IPS DF 6.9 (cell line): ENCODE data around the gene HAVCR1.
"Not testable (repeated sequence)": the region's sequence is repeated elsewhere in the genome, so short reads cannot be mapped to it uniquely, and the experiment has no call there.

Experiments
- DNase-seq: peaks from one replicate; pipeline ENCODE4 v3.0.0-alpha.2; 2013; ENCODE audit warnings: low read depth, low spot score
- H3K27ac ChIP-seq: one replicate; pipeline ENCODE4 v1.5.1; 2013; ENCODE audit warnings: low read length, control low read depth
- H3K27me3 ChIP-seq: 2 replicates; pipeline ENCODE4 v1.6.1; 2013; ENCODE audit warnings: mild to moderate bottlenecking, low read length; ENCODE audit not compliant: control insufficient read depth, insufficient read depth
- H3K36me3 ChIP-seq: 2 replicates; pipeline ENCODE4 v1.6.1; 2013; ENCODE audit warnings: low read length; ENCODE audit not compliant: control insufficient read depth, insufficient read depth
- H3K4me1 ChIP-seq: 2 replicates; pipeline ENCODE4 v1.6.1; 2013; ENCODE audit warnings: low read length; ENCODE audit not compliant: control insufficient read depth, insufficient read depth
- H3K4me3 ChIP-seq: 2 replicates; pipeline ENCODE4 v1.5.1; 2013; ENCODE audit warnings: mild to moderate bottlenecking, low read length
- H3K9me3 ChIP-seq: 2 replicates; pipeline ENCODE4 v1.6.1; 2013; ENCODE audit warnings: low read length, inconsistent platforms; ENCODE audit not compliant: control insufficient read depth, insufficient read depth
- WGBS: extraction: QIAGEN DNeasy Blood & Tissue Kit; methylation state at CpG from one replicate; pipeline ENCODE4 v1.1.7; 2013; ENCODE audit warnings: mixed read lengths, missing lambda C conversion rate; ENCODE audit not compliant: insufficient read length, insufficient coverage; 5-methylcytosine and 5-hydroxymethylcytosine counted together

HAVCR1 gene

DNA sequence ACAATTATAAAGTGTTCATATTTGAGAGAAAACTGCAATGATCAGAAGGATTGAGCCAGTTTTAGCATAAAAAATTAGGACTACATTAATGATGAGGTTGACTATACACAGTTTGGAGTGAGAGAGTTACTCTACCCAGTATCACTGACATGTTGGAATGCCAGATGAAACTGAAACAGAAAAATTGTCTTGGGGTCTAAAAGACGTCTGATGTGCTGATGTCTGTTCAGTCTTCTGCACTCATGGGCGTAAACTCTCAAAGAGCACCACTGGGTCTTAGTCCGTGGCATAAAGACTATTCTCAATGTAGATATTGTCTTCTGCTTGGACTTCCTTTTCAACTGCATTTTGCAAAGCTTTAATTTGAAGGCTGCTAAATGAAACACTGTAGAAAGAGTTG, 29.5 kb downstream of the HAVCR1 start:
- Histone ChIP-seq H3K9me3 (no peaks in the 10 kb centered on the region), H3K36me3 (no peaks in the 10 kb centered on the region), H3K4me3 (no peak overlapping the region), H3K4me1 (no peaks in the 10 kb centered on the region), H3K27ac (no peak overlapping the region), H3K27me3 (no peaks in the 10 kb centered on the region)
- DNase-seq, result no peak
- no CpG with 5 or more reads among the region's 3 CpGs for WGBS

DNA sequence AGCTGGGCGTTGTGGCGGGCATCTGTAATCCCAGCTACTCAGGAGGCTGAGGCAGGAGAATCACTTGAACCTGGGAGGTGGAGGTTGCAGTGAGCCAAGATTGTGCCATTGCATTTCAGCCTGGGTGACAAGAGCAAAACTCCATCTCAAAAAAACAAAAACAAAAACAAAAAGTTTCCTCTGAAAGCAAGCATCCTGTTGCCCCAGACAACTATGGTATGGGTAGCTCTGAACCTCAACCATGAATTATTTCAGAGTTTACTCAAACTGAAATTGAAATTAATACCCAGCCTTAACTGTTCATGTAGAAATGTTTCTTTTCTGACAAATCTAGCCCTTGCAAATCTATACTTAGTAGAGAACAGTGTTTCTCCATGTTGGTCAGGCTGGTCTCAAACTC, 31.3 kb downstream of the HAVCR1 start:
- DNase-seq, H3K9me3 ChIP-seq, H3K27ac ChIP-seq, H3K4me1 ChIP-seq, H3K36me3 ChIP-seq, H3K4me3 ChIP-seq, H3K27me3 ChIP-seq: not testable (repeated sequence)
- no CpG with 5 or more reads among the region's 2 CpGs for WGBS

DNA sequence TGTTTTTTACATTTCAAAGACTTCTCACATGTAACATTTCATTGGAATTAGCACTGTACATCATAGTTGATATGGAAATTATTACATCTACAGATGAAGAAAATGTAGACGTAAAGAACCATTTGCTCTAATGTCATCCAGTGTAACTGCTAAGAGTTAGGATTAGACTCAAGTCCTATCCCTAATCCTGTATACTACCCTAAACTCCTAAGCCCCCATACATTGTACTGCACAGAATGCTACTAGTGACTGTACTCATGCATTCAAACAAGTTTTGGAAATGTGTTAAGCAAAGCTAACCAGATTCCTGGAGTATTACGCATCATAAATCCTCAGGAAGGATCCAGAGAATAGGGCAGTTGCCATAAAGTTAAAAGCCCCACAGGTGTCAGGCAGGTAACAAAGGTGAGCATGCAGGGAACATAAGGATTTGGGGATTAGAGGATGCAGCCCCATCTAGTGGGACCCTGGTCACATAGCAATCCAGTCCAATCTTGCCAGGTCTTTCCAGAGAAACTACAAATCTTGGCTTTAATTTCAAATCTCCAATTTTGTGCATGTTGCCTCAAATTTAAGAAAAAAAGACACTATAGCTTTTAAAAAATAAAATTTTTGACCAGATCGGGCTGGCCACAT, 32.0 kb downstream of the HAVCR1 start:
- no peaks in the 10 kb centered on the region for H3K4me1 ChIP-seq
- H3K9me3 ChIP-seq, result no peaks in the 10 kb centered on the region
- H3K27ac ChIP-seq, result no peak overlapping the region
- no peaks in the 10 kb centered on the region for H3K36me3 ChIP-seq
- no peak overlapping the region for H3K4me3 ChIP-seq
- no peaks in the 10 kb centered on the region for H3K27me3 ChIP-seq
- WGBS, result no CpG with 5 or more reads among the region's 3 CpGs
- DNase-seq, result peak; percentile 78

DNA sequence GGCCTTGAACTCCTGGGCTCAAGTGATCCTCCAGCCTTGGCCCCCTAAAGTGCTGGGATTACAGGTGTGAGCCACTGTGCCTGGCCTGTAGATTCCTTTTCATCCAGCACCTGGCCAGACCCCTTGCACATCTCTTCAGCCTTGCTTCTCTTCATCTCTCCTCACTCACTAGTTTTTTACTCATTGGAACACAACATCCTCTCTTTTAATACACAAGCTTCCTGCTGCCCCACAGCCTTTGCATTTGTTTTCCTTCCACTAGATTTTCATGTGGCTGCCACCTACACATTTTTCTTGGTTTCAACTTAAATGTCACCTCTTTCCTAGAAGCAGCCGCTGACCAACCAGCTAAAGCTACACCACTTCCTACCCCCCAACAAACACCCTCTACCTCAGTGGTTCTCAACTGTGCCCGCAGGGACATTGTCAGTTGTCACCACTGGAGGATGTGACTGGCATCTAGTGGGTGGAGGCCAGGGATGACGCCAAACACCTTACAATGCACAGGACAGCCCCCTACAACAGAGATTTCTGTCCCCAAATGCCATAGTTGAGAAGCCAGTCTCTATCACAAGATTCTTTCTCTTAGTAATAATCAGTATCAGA, 33.7 kb downstream of the HAVCR1 start:
- no peaks in the 10 kb centered on the region for H3K9me3 ChIP-seq

DNA sequence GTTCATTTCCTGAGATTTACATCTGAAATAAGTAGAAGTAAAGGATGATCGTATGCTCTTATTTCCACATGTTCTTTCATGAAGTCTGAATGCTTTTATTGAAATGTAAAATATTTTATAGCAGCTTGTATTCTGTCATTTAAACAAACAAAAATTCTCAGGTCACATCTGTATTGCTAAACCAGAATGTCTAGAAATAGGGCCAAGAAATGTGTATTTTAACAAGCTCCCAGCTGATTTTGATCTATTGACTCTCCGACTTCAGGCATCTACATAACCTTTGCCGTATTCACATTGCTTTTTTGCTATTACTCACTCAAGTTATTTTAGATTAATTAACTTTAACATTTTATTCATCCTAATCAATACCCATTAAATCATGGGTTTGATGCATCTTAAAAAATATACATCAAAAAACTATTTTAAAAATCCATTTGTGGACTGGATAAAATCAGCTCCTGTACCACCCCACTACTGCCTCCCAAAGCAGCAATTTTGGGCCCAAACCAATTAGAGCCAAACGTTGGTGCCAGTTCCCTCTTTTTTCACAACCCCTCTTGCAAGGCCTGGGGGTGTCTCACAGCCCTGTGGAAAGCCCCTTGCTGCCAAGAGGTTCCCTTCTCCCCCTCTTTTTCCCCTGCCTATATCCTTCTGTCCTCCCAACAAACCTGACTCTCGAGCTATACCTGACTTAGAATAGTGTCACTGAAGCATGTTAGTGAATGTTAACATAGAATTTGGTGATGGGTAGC, 34.5 kb downstream of the HAVCR1 start:
- Histone ChIP-seq H3K4me3 (no peak overlapping the region), H3K36me3 (no peaks in the 10 kb centered on the region)
- WGBS, result 100% methylated on average over 1 of the region's 5 CpGs

More for the DNA sequence above, 33.7 kb downstream of the HAVCR1 start:
- no peak for DNase-seq
- H3K4me1 ChIP-seq, result no peaks in the 10 kb centered on the region
- no peaks in the 10 kb centered on the region for H3K27me3 ChIP-seq
- no peaks in the 10 kb centered on the region for H3K36me3 ChIP-seq
- no peak overlapping the region for H3K4me3 ChIP-seq
- H3K27ac ChIP-seq, result no peak overlapping the region
- no CpG with 5 or more reads among the region's 3 CpGs for WGBS

DNA sequence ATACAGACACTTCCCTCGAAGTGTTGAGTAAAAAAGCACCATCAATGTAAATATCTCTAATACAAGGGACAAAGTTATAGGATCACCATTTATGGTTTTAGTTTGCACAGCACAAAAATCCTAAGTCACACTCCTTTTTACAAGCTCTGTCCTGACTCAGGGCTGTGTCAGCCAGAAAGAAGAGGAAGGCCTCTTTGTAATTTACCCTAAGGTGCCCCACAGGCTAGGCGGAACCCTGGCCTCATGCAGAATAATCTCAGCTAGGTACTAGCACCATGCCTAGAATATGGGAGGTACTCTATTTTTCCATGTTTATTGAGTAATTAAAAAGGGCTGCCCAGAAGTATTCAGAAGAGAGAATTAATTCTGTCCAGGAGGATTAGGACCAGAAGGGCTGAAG, 36.9 kb downstream of the HAVCR1 start:
- Histone ChIP-seq H3K27me3 (no peaks in the 10 kb centered on the region), H3K27ac (no peak overlapping the region), H3K4me3 (no peak overlapping the region), H3K4me1 (no peaks in the 10 kb centered on the region), H3K36me3 (no peaks in the 10 kb centered on the region), H3K9me3 (no peaks in the 10 kb centered on the region)
- WGBS, result no CpG with 5 or more reads among the region's 2 CpGs
- no peak for DNase-seq

More for the DNA sequence above, 34.5 kb downstream of the HAVCR1 start:
- no peaks in the 10 kb centered on the region for H3K9me3 ChIP-seq
- no peak overlapping the region for H3K27ac ChIP-seq
- DNase-seq, result no peak
- no peaks in the 10 kb centered on the region for H3K4me1 ChIP-seq
- no peaks in the 10 kb centered on the region for H3K27me3 ChIP-seq

DNA sequence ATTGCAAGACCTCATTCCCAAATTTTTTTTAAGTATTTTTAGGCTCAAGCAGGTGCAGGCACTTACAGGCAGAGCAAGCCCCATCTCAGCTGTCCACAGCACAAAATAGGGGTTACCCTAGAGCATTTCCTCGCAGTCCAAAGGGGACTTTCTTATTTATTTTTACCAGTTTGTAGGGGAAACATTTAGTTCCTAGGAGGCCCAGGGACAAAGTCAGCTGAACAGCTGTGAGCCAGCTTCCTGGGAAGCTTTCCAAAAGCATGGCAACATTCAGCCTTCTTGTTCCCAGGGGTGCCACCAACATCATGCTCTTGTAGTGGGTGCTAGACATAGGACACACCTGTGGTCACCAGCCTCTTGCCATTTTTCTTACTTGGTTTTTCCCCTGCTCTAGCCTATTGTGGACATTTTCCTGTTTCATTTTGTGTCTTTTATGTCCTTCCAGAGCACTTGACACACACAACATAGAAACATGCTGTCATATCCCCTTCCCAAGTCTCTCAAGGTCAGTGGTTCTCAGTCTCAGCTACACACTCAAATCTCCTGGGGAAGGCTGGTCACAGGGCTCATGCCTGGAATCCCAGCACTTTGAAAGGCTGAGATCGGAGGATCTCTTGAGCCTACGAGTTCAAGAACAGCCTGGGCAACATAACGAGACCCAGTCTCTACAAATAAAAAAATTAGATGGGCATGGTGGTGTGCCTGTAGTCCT, 38.2 kb downstream of the HAVCR1 start:
- Histone ChIP-seq H3K4me3 (no peak overlapping the region), H3K27me3 (no peaks in the 10 kb centered on the region), H3K36me3 (no peaks in the 10 kb centered on the region), H3K27ac (no peak overlapping the region), H3K4me1 (no peaks in the 10 kb centered on the region), H3K9me3 (no peaks in the 10 kb centered on the region)
- DNase-seq, result no peak
- WGBS, result no CpG with 5 or more reads among the region's 4 CpGs

DNA sequence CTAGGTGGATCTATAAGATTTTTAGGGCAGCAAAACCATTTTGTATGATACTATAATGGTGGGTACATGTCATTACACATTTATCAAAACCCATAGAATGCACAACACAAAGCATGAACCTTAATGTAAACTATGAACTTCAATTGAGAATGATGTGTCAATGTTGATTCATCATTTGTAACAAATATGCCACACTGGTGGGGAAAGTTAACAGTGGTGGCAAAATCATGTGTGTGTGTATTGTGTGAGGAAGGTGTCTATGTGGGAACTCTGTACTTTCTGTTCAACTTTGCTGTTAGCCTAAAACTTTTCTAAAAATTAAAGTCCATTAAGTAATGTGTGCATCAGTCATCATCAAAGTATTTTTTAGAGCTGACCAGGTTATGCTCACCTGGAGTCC, 38.9 kb downstream of the HAVCR1 start:
- DNase-seq, result no peak
- Histone ChIP-seq H3K9me3 (no peaks in the 10 kb centered on the region), H3K27me3 (no peaks in the 10 kb centered on the region), H3K4me1 (no peaks in the 10 kb centered on the region), H3K36me3 (no peaks in the 10 kb centered on the region), H3K27ac (no peak overlapping the region), H3K4me3 (no peak overlapping the region)

DNA sequence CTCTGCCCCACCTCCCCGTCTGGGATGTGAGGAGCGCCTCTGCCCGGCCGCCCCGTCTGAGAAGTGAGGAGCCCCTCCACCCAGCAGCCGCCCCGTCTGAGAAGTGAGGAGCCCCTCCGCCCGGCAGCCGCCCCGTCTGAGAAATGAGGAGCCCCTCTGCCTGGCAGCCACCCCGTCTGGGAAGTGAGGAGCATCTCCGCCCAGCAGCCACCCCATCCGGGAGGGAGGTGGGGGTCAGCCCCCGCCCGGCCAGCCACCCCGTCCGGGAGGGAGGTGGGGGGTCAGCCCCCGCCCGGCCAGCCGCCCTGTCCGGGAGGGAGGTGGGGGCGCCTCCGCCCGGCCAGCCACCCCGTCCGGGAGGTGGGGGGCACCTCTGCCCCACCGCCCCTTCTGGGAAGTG, 44.8 kb downstream of the HAVCR1 start:
- not testable (repeated sequence) for H3K27me3 ChIP-seq, H3K36me3 ChIP-seq, H3K4me1 ChIP-seq, H3K4me3 ChIP-seq, DNase-seq, H3K27ac ChIP-seq, H3K9me3 ChIP-seq
- no CpG with 5 or more reads among the region's 28 CpGs for WGBS

DNA sequence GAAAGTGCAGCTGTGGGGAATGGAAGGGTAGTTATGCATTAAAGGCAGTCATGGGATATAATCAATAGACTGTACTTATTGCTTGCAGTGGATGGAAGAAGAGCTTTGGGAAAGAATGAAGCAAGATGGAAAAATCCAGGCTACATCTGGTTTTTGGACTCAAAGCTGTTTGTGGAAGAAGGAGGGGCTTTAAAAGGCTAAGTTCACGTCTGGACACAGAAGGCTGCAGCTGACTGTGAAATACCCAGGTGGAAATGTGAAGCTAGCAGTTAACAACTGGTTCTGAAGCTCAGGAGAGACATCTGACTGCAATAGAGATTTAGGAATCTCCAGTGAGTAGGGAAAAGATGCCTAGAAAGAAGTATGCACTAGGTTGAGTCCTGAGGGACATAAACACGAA, 52.7 kb downstream of the HAVCR1 start:
- Histone ChIP-seq H3K4me1 (no peaks in the 10 kb centered on the region), H3K9me3 (no peaks in the 10 kb centered on the region), H3K36me3 (no peaks in the 10 kb centered on the region), H3K27ac (no peak overlapping the region), H3K4me3 (no peak overlapping the region), H3K27me3 (no peaks in the 10 kb centered on the region)
- no peak for DNase-seq
- no CpG with 5 or more reads among the region's 2 CpGs for WGBS
